LHCN-M2 (cell line): ENCODE results near the gene PDLIM3. TPM values are rescaled to one million over a fixed set of nuclear protein-coding genes. Genes with fewer than 3 reads are reported as not detected.

Experiments used
- DNase-seq: peaks from one replicate; pipeline ENCODE4 v3.0.0-alpha.2; 2012; ENCODE audit warnings: low read depth
- polyA plus RNA-seq: library from polyadenylated mRNA; unstranded; fragments of >200 nt; gene quantifications from one replicate; pipeline ENCODE4 v1.2.1, GENCODE V29; 2012; ENCODE audit warnings: missing spikeins
- total RNA-seq: library from RNA; depleted of rRNA; stranded (reverse); fragments of >200 nt; gene quantifications from 2 replicates; pipeline ENCODE4 v1.2.3, GENCODE V29; 2014; rRNA removed

Gene PDLIM3, protein sequence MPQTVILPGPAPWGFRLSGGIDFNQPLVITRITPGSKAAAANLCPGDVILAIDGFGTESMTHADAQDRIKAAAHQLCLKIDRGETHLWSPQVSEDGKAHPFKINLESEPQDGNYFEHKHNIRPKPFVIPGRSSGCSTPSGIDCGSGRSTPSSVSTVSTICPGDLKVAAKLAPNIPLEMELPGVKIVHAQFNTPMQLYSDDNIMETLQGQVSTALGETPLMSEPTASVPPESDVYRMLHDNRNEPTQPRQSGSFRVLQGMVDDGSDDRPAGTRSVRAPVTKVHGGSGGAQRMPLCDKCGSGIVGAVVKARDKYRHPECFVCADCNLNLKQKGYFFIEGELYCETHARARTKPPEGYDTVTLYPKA
- 783 and 1,256 TPM in 2 replicates for total RNA-seq
- 114 TPM for polyA plus RNA-seq

DNA sequence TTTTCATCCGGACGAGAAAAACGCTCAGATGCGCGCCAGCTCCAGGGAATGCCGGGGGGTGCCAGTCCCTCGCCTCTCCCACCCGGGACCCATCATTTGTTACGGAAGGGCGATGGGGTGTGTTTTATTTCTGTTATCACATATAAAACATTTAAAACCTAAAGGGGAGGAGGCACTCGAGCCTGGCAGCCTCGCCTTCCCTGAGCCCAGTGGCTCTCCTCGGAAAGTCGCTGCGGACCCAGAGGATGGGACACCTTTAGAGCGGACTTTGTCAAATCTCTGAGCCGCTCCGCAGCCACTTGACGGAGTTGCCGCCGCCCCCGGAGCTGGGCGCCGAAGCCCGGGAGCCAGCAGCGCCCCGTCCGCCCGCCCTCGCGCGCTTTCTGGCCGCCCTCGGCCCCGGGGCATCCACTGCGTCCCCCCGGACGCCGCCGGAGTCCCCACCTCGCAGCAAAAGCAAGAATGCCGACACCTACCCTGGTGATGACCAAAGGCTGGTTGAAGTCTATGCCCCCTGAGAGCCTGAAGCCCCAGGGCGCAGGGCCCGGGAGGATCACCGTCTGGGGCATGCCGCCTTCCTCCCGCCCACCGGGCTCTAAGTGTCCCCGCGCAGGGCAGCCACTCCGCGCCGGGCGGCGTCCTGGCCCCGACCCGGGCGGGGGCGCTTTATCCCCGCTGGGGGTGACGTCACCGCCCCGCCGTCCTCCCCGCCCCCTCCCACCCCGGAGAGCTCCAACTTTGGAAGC, at the start of gene PDLIM3:
Gene PDLIM3 (minus strand): TSS at position 642 of the 746 bp plus-strand sequence. CDS start 73 bp downstream, at position 569.
- peak; percentile 86 for DNase-seq

DNA sequence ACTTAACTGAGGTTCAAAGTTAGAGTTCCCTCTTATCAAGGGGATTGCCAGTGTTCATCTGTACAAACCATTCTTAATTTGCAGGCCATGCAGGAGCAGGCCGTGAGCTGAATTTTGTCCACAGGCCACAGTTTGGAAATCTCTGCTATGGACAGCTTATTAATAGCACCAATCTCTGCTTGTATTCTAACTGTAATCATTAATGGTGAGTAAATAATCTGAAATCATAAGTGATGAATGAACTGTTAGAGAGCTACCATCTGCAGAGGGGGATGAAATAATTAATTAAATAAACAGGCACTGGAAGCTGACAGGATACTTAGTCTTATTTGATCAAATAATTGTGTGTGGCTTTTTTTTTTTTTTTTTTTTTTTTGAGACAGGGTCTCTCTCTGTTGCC, 48.5 kb upstream of the PDLIM3 start:
- no peak for DNase-seq

DNA sequence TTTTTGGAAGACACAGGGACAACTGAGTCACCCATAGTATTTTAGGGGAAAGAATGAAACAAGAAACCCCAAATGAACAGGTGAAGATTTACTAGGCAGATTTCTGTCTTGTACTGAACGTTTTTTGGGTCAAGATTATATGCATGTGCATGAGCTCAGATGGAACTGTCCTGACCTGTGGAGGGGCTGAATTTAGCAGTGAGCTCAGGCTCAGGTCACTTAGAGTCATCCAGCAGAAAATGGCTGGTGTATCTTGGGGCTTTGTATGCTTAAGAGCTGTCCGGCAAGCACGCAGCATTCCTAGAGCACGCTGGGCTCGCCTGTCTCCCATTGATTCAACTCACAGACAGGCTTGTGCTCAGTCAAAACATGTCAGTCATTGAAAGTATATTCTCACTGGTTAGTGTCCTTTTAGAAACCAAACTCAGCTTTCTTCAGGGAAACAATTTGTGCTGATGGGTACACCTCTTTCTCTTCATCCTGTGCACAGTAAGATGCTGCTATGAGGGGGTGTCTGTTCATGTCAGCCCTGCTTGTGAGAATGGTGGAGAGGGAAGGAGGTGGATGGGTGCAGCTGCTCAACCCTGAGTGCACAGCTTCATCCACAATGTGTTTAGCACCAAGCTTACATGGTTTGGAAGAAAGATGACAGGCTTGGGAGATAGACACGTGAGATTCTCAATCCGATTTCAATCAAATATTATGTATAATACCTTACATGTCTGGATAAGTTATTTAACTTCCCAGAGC, 47.5 kb upstream of the PDLIM3 start:
- peak; percentile 57 for DNase-seq

DNA sequence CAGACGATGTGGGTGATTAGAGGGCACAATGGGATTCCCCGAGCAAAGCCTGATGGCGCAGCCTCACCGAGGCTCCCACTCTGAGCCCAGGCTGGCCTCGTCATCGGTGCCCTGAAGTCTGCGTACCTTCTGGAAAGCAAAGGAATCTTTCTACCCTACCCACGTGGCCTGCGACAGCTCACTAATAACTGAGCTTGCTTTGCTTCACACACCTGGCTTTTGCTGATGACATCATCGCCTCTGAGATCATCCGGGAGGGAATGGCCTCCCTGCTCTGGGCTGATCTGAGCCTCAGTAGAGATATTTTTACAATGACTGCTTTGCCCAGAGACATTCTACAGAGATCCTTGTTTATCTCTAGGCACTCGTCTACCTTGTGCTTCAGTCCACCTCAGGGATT, 45.4 kb upstream of the PDLIM3 start:
- no peak for DNase-seq

DNA sequence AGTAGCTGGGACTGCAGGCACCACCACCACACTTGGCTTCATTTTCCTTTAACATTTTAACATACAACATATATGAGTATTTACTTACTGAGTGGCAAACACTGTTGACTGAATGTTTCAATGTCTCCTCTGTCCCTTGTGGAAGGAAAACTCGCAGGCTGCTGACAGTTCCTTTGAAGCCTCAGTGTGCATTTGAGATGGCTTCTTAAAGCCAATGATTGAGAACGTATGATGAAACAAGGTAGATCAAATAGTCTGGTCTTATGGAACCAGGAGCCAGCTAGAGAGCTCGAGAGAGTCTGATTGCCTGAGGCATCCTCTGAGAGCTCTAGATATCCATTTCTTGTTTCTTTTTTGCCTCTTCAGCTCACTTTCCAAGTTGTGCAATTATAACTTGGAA, 43.0 kb upstream of the PDLIM3 start:
- no peak for DNase-seq

DNA sequence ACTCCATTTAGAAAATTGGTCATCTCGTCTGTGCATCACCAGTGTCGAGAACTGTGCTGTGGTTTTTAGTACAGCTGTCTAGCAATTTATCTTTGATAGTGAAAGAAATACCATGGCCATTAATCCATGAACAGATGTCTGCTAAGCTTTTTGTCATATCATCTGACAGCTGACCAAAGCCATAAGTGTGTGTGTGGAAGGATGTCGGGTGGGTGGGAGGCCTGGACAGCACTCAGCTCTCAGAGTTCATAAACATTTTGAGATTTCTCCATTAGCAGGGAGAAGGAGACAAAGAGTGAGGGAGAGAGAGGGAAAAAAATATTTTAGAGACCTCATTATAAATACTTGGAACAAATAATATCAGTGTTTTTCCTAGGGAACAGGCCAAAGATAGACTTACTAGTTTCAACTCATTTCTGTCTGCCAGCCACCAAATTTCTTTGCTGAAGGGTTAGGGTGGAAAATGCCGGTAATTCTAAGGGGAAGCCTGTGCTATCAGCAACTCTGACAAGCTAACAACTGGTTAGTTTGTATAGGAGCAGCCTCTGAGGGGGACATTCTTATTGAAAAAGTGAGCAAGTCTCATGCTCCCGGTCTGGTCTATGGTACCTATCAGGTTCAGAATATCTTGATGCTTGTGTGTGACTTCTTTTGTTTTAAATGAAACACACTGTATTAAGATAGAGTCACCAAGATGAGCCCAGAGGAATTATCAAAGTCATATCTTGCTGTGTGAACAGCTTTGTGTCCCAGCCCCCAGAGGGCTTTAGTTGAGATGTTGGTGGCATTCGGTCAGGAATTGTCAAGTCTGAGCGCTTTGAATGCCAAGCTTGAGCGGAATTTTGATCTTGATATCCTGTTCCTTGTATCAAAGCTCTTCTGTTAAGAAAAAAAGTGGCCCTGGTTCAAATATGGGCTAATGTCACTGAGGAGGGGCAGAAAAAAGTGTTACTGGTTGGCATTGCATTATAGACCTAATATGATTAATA, 41.9 kb upstream of the PDLIM3 start:
- peak; percentile 99 for DNase-seq

DNA sequence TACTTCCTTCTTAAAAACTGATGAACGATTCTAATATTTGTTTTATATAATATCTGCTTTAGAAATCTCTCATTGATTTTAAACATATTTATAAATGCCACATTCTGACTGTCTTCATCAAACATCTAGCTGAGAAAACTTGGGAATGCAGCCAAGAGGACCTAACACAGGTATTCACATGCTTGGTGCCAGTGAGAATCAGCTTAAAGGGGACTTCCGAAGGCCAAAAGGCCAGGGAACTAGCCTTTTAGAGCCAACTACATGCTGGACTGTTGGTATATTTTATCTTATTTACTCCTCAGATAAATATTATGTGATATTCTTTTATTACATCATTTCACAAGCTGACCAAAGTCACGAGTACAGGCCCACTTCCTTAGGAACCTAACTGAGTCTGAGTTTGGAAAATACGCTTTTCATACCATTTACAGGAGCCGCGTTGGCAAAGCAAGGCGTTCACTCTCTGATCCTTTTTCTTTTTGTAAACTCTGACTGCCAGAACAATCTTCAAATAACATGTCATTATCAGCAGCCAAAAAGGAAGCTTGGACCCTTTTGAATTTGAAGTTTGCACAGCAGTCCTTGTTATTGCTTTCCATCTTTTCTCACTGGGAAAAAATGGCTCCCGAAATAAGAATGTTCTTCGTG, 41.1 kb upstream of the PDLIM3 start:
- peak; percentile 18 for DNase-seq

DNA sequence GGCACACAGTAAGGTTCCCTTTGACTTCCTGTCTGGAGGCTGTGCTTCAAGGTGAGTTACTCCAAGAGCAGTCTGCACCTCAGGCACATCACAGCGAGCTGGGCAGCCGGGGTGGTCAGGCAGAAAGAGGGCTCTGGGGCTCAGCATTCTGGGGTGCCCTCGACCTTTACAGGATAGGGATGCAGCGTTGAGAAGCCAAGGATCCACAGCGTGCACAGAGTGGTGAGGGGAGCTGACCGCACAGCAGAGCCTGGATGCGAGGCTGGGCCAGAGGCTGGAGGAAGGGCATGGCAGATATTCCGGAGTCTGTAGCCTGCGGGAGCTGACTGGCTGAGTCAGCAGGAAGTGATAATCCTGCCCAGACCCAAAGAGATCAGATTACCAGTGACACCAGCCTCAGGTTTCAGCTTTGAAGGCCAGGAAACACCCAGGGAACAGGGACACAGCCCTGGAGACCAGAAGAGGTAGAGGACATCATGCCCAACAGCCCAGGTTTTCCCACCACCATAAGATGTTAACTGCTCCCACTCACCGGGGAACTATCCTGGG, 38.4 kb upstream of the PDLIM3 start:
- peak; percentile 99 for DNase-seq

DNA sequence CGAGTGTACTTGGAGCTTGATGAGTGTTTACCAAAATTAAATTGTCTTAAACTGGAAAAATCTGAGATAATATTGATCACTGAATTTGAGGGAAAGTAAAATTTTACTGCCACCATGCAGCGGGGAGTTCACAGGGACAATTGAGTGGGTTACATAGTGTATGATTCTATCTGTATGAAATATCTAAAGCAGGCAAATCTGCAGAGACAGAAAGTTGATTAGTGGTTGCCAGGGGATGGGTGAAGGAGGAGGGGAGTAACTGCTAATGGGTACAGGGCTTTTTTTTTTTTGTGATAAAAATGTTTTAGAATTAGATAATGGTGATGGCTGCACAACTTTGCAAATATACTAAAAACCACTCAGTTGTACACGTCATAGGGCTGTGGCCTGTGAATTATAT, 35.4 kb upstream of the PDLIM3 start:
- DNase-seq = no peak

DNA sequence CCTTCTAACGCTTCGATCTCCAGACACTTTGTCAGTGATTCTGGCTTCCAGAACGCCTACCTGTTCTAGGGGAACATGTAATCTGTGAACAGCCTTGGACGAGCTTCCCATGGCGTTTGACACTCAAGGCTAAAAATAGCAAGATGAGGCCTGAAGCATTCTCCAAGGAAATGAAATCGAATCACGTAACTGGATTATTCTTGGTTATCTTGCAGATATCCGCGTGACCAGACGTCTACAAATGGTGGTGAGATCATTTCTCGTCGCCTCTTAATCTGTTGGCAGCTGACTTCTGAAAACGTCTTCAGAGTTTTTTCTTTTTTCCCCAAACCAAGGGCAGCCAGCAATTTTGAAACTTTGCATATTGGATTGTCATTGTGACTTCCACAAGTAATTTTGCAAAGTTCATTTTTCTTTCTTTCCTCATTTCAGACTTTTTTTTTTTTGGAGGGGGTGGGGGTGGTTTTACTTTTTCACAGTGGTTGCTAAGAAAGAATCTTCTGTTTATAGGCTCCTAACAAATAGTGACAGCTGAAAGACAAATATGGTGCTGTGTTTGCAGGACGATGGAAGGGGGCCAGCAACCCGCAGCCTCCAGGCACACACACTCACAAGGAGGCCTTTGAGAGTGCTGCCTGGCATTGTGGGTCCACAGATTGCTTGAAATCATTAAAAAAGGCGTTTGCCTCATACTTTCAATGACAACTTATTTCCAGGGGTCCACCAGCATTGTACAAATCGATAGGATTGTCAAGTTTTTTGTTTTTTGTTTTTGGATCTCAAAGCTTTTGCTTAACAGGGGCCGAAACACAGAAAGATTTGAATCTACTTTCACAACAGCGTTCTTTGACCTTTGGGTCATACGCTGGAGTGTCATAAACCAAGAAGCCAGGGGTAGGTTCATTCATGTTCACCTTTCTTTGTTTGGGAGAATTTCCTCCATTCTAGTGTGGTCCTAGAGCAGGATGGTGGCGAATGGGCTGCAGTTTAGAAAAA, 32.4 kb upstream of the PDLIM3 start:
- peak; percentile 92 for DNase-seq

DNA sequence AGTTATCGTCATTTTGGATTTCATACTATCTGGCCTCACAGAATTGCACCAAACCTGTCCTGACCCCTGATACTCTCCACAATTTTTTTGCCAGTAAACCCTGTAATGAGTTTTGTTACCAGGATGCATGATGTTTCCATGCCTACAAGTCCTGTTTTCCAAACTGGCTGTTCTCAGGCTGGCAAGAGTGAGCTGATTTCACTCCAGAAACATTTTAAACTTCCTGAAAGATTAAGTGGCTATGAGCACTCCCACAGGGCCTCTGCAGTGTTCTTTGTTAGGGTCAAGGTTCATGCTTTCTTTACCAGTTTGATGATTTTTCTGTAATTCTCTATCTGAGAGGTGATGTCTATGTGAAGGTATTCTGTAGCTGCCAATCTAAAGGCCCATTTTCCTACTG, 31.7 kb upstream of the PDLIM3 start:
- DNase-seq = peak; percentile 94

DNA sequence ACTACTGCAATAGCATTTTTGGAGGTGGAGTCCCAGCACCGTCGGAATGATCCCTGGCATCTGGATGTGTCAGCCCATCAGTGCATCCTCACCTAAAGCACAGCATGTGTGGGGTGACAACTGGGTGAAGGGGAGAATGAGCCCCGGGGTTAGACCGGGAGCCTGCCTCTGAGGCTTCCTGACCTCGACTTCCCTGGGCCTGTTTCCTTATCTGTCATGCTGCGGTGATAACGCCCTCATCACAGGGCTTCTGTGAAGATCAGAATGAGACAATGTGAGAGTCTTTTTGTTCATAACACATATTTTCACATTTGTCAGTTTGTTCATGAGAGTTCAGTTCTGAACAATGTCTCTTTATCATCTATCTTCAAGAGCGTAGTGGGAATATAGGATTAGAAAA, 31.1 kb upstream of the PDLIM3 start:
- DNase-seq = no peak

DNA sequence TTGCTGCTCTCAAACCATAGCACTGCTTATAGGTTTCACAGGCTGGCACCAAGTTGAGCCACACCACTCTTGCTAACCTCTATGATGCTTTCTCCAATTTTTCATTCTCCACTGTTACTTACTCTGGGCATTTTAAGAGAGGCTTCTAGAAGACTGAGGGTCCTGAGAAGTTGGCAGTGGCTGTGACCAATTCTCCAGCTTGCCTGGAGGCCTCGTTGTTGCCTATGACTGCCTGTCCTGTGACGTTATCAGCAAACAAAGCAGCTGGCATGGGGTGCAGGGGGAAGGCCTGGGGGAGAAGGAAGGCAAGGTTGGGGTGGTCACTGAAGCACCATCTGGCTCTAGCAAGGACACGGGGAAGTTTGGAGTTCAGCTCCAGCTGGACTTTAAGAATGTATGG, 30.4 kb upstream of the PDLIM3 start:
- DNase-seq = no peak

DNA sequence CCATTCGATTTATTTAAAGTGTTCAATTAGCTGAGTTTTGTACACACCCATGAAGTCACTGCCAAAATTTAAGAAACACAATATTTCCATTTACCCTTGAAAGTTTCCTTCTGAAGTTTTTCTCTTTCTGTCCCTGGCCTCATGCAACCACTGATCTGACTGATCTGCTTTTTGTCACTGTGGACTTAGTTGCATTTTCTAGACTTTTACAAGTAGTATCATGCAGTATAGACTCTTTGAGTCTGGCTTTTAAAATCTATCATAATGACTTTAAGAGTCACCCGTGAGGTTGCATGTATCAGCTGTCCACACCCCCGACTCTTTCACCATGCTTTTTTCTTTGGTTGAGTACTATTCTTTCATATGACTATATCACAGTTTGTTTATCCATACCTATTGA, 29.0 kb upstream of the PDLIM3 start:
- DNase-seq = no peak

DNA sequence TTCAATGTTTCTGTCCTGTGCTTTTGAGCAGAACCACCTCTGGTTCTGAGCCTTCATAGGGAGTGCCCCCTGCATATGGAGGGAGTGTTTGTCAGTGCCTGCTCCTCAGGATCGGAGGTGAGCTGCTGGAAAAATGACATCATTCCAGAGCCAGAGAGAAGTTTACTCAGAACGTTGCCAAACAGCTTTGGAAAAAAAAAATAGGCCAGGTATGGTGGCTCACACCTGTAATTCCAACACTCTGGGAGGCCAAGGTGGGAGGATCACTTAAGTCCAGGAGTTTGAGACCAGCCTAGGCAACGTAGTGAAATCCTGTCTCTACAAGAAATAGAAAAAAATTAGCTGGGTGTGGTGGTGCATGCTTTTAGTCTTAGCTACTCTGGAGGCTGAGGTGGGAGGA, 27.2 kb upstream of the PDLIM3 start:
- no peak for DNase-seq

DNA sequence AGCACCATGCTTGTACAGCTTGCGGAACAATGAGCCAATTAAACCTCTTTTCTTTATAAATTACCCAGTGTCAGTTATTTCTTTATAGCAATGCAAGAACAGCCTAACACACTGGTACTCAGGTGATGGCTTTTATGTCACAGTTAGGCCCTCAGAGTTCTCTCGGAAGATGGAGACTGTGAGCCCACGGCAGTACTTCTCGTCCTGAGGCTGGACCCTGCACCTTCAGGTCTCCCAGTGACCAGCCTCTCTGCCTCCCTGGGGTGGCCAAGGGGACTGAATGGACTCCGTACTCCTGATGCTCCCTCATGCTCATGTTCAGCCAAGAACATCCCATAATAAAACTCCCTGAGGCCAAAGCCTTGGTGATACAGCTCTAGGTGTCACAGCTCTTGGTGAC, 25.0 kb upstream of the PDLIM3 start:
- DNase-seq = no peak

DNA sequence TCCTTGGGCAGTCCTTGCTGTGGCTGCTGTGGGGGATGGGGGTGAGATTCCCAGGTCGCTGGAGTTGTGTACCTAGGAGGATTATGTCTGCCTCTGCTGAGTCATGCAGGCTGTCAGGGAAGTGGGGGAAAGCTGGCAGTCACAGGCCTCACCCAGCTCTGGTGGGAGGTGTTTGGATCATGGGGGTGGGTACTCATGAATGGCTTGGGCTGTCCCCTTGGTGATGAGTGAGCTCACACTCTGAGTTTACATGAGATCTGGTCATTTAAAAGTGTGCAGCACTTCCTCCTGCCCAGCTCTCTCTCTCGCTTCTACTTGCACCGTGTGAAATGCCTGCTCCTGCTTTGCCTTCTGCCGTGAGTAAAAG, 24.6 kb upstream of the PDLIM3 start:
- peak; percentile 94 for DNase-seq

DNA sequence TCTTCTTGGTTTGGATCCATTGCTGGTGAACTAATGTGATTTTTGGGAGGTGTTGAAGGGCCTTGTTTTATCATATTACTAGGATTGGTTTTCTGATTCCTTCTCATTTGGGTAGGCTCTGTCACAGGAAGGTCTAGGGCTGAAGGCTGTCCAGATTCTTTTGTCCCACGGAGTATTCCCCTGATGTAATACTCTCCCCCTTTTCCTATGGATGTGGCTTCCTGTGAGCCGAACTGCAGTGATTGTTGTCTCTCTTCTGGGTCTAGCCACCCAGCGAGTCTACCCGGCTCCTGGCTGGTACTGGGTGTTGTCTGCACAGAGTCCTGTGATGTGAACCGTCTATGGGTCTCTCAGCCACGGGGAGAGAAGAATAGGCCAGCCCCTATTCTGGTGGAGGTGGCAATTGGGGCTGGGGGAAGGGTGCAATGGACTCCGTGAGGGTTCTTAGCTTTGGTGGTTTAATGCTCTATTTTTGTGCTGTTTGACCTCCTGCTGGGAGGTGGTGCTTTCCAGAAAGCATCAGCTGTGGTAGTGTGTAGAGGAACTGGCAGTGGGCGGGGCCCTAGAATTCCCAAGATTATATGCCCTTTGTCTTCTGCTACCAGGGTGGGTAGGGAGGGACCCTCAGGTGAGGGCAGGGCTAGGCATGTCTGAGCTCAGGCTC, 24.1 kb upstream of the PDLIM3 start:
- DNase-seq = peak; percentile 75
